ENCODE measurements around the gene POU2F2.

POU2F2 gene

DNA sequence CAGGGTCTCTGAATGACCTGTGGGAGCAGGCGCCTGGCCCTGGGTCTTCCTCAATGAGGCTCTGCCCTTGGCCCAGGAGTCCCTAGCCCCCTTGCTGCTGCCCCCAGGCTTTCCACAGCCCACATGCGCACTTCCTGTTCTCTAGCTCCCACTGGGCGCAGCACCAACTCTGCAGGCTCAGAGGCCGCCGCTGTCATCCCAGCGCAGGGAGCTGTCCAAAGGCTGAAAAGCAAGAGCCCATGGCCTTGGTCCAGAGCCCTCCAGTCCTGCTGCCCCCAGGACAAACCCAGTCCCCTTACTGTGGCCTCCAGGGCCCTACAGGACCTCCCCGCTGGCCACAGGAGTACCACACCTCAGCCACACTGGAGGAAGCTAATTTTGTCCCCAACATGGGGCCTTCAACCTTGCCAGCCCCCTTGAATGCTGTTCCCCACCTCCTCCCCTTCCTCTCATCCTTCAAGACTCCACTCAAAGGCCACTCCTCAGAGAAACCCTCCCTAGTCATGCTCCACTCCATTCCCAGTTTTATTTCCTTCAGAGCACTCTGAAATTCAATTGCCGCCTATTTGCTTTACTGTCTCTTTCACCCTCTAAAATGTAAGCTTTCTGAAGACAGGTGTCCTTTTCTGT, 8.0 kb upstream of the POU2F2 start:
- no peak overlapping the region for H3K4me3 ChIP-seq (ENCODE audit: low read depth, low read length)
- TF ChIP-seq, protein P1, sequence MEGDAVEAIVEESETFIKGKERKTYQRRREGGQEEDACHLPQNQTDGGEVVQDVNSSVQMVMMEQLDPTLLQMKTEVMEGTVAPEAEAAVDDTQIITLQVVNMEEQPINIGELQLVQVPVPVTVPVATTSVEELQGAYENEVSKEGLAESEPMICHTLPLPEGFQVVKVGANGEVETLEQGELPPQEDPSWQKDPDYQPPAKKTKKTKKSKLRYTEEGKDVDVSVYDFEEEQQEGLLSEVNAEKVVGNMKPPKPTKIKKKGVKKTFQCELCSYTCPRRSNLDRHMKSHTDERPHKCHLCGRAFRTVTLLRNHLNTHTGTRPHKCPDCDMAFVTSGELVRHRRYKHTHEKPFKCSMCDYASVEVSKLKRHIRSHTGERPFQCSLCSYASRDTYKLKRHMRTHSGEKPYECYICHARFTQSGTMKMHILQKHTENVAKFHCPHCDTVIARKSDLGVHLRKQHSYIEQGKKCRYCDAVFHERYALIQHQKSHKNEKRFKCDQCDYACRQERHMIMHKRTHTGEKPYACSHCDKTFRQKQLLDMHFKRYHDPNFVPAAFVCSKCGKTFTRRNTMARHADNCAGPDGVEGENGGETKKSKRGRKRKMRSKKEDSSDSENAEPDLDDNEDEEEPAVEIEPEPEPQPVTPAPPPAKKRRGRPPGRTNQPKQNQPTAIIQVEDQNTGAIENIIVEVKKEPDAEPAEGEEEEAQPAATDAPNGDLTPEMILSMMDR (IDR thresholded peaks at IDR 0.05; ENCODE audit: low read depth, low read length): peak; percentile 13
- in situ Hi-C loops (cut with HindIII; ENCODE audit: low sequenced_read_pairs): no loop called here
- DNase-seq (ENCODE audit: low read depth, low spot score): peak; percentile 73

- TF ChIP-seq, protein P1 (IDR thresholded peaks at IDR 0.05; ENCODE audit: low read depth, low read length): no peak
- no peak overlapping the region for H3K4me3 ChIP-seq (ENCODE audit: low read depth, low read length)
- in situ Hi-C loops (cut with HindIII; ENCODE audit: low sequenced_read_pairs): no loop called here
- DNase-seq (ENCODE audit: low read depth, low spot score): no peak
Measured at GRCh38 chr19:42134535-42135070, 2.4 kb upstream of the POU2F2 start.

- DNase-seq (ENCODE audit: low read depth, low spot score): peak; percentile 40
- H3K4me3 ChIP-seq (ENCODE audit: low read depth, low read length): peak overlapping the region; percentile 41
- TF ChIP-seq, protein P1 (IDR thresholded peaks at IDR 0.05; ENCODE audit: low read depth, low read length): peak; percentile 75
- in situ Hi-C loops (cut with HindIII; ENCODE audit: low sequenced_read_pairs): no loop called here
Measured at GRCh38 chr19:42132851-42133528, 744 bp upstream of the POU2F2 start.

DNA sequence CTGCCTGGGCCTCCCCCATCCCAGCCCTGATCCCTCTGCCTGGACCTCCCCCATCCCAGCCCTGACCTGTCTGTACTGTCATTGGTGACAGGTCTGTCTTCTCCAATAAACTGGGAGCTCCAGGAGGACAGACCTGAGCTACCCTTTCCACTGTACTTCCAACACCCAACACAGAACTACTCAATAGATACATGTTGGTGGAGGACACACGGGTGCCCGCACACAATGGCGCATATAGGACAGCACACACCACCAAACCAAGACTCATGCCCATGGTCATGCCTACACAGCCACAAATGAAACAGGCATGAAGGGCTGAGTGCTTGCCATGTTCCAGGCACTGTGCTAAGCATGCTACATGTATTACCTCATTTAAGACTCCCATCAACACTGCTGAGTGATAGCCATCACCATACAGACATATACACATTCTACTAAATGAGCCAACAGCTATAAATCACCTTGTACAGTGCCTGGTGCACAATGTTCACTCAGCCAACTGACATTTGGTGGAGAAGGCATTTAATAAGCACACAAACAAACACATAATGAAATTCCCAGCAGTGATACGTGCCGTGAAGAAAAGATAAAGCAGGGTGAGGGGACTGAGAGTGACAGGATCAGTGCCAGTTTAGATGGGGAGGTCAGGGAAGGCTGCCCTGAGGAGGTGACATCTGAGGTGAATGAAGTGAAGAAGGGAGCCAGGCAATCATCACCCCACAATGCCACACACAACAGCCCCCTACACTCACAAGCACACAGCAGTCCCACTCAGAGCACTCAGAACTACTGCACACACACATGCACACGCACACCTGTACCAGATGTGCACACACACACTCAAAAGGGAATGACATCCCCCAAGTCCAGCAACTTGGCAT, 857 bp downstream of the POU2F2 start:
- DNase-seq (ENCODE audit: low read depth, low spot score): no peak
- in situ Hi-C loops (cut with HindIII; ENCODE audit: low sequenced_read_pairs): no loop called here
- TF ChIP-seq, protein P1 (IDR thresholded peaks at IDR 0.05; ENCODE audit: low read depth, low read length): no peak
- peak overlapping the region; percentile 41 for H3K4me3 ChIP-seq (ENCODE audit: low read depth, low read length)

GRCh38 chr19:42130254-42130573, 2.0 kb downstream of the POU2F2 start:
- in situ Hi-C loops (cut with HindIII; ENCODE audit: low sequenced_read_pairs): no loop called here
- H3K4me3 ChIP-seq (ENCODE audit: low read depth, low read length): no peak overlapping the region
- DNase-seq (ENCODE audit: low read depth, low spot score): no peak

More at GRCh38 chr19:42130254-42130573, 2.0 kb downstream of the POU2F2 start:
- TF ChIP-seq, protein P1 (IDR thresholded peaks at IDR 0.05; ENCODE audit: low read depth, low read length): no peak
